ENCODE results near the gene IPPK.
"Not testable (repeated sequence)": the region's sequence is repeated elsewhere in the genome, so short reads cannot be mapped to it uniquely, and the experiment has no call there.

Gene IPPK

DNA sequence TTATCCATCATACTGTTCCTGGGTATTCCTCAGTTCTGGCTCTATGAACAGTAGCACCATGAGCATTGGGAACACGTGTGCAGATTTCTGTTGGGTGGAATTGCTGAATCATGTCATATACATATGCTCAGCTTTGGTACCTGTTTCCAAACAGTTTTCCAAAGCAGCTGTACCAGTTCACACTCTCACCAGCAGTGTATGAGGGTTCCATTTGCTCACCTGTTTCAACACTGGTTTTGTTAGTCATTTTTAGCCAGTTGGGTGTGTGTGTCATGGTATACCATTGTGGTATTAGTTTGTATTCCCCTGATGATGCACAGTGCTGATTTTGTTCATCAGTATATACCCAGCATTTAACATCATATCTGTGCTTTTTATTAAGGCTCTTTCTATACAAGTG lies 77.4 kb downstream of the IPPK start:
- no peak for DNase-seq

DNA sequence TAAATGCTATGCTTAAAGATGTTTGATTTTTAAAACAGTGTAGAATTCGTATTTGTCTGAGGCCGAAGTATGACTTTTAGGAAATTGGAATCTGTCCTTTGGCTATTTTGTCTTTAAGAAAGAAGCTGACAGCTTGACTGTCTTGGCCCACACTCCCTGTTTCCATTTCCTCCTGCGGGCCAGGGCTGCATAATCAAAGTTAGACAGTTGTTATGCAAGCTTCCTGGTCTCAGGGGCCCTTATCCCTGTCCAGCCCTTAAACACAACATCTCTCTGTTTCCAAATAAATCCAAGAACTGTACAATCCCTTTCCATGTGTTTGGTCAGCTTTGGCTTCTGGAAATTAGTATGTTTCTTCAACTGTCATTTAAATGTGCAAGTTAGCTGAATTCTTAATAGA lies 79.6 kb downstream of the IPPK start:
- no peak for DNase-seq

DNA sequence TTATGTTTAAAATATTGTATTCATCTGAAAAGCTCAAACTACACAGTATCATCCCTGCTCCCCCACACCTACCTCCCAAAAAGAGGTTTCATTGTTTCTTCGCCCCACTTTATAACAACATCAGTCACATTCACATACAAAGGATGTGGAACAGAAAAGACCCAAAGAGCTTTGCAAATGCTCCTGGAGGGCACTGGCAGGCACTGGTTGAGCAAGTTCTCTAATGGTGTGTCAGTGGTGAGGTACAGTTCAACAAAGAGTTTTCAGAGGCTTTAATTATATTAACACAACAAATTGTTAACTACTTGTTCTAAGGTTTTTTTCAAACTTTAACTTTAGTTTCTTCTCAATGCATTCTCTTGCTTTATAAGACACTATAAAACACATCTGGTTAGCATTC lies 80.0 kb downstream of the IPPK start:
- DNase-seq: no peak

DNA sequence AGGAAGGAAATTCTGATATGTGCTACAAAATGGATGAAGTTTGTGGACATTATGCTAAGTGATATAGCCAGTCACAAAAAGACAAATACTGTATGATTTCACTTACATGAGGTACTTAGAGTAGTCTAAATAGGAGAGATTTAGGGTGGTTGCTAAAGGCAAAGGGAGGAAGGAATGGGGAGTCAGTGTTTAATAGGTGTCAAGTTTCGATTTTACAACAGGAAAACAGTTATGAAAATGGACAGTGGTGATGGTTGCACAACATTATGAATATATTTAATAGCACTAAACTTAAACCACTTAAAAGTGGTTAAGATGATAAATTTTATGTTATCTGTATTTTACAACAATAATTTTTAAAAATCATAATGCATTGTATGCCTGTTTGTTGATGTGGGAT lies 93.8 kb downstream of the IPPK start:
- no peak for DNase-seq

DNA sequence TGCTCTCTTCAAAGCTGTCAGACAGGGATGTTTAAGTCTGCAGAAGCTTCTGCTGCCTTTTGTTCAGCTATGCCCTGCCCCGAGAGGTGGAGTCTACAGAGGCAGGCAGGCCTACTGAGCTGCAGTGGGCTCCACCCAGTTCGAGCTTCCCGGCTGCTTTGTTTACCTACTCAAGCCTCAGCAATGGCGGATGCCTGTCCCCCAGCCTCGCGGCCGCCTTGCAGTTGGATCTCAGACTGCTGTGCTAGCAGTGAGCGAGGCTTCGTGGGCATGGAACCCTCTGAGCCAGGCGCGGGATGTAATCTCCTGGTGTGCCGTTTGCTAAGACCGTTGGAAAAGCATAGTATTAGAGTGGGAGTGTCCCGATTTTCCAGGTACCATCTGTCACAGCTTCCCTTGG lies 96.3 kb downstream of the IPPK start:
- not testable (repeated sequence) for DNase-seq

DNA sequence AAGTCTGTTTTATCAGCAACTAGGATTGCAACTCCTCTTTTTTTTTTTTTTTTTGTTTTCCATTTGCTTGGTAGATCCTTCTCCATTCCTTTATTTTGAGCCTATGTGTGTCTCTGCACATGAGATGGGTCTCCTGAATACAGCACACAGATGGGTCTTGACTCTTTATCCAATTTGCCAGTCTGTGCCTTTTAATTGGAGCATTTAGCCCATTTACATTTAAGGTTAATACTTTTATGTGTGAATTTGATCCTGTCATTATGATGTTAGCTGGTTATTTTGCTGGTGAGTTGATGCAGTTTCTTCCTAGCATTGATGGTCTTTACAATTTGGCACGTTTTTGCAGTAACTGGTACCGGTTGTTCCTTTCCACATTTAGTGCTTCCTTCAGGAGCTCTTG lies 98.1 kb downstream of the IPPK start:
- DNase-seq: not testable (repeated sequence)

DNA sequence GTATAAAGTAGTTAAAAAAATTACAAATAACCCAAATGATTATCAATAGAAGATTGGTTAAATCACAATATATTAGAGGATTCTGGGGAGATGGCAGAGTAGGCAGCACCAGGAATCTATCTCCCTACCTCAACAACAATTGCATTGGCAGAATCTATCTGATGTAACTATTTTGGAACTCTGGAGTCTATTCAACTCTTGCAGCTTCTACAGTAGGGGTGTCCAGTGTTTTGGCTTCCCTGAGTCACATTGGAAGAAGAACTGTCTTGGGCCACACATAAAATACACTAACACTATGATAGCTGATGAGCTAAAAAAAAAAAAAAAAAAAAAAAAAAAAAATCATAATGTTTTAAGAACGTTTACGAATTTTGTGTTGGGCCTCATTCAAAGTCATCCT lies 104.9 kb downstream of the IPPK start:
- peak; percentile 23 for DNase-seq

DNA sequence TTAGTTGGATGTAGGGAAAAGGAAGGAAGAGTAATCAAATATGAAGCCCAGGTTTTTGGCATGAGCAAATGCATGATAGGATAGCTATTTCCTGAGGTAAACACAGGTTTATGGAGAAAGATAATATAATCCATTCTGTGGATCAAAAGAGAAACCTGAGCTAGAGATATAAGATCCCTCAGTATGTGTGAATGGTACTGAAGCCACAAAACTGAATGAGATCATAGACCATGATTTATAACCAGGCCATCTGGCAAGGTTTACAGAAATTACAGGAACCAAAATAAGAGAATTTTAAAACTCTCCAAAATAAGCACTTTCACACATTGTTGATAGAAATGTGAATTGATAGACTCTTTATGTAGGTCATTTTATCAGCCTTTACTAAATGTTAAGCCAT lies 105.4 kb downstream of the IPPK start:
- peak; percentile 73 for DNase-seq

Measured in NCI-H2029 treated with DMSO at 0.1 percent for 48 hours (cell line).